Hepatic stellate cell (primary cell): ENCODE results near the gene LIG4.

Experiments
- DNase-seq: peaks from one replicate; pipeline ENCODE4 v3.0.0; 2011; ENCODE audit warnings: low spot score

The LIG4 gene

GRCh38 chr13:108194435-108194936 lies 20.9 kb downstream of the LIG4 start:
- no peak for DNase-seq

DNA sequence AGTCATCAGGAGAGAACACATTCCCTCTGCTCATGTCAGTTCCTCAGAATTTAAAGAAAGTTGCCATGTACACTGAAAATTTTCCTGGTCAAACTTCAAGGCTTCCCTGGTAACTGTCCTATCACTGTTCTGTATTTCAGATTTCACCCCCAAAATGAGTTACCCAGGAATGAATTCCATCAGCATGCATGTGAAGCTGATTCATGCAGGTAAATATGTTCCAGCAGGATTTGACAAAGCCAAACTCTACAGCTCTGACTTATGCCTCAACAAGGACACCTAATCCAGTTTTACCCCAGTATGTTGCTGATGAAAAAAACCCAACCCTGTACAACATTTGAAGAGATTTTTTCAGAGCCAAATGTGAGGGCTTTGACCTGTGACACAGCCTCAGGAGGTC lies 21.5 kb downstream of the LIG4 start:
- no peak for DNase-seq

DNA sequence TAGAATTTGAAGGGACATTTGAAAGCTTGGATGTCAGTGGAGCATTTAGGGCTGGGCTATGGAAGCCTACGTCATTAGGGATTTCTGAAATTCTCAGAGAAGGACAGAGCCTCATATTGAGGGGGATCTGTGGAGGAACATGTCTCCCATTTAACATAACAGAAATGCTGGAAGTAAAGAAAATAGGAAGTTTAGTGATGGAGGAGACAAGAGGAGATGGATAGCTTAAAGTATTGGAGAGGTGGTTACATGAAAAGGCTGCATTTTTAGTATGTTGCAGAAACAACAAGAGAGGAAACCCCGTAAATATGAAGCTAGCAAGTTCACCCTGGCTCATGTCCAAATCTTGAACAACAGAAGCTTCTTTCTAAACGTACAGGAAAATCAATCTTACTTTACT lies 24.4 kb downstream of the LIG4 start:
- no peak for DNase-seq

- DNase-seq: no peak
Observed at GRCh38 chr13:108188260-108188659, 27.1 kb downstream of the LIG4 start.

DNA sequence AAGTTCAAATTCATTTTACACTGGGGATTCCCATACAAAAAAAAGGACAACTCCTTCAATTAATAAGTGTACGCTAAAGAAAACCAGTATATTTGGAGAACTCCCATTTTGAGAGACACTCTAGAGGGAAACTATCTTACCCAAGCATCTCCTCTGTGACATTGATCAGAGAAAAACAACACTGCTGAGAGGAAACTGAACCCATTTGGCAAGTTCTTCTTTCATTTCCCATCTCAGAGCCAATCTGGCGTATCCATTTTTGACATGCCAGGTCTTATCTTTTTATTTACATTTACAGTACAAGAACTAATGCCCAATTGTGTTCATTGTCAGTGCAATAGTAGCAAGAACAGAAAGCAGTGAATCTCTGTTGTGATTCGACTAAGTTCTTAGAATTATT lies 30.1 kb downstream of the LIG4 start:
- no peak for DNase-seq

DNA sequence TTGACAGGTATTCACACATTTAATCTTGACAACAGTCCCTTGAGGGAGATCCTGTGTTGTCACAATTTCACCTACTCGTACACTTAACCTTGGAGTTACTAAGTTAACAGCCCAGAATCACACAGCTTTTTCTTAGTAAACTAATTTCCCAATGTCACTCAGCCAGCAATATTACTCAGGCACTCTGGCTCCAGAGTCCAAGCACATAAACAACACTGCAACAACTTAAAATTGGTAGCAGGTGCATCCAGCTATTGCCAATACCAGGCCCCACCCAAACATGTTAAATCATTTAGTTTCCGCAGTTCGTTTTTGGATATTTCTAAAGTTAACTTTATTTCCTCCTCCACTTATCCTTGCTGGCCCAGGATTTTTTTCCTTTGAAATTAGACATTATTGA lies 32.7 kb downstream of the LIG4 start:
- DNase-seq: no peak

GRCh38 chr13:108178078-108178477 lies 37.3 kb downstream of the LIG4 start:
- DNase-seq: no peak

DNA sequence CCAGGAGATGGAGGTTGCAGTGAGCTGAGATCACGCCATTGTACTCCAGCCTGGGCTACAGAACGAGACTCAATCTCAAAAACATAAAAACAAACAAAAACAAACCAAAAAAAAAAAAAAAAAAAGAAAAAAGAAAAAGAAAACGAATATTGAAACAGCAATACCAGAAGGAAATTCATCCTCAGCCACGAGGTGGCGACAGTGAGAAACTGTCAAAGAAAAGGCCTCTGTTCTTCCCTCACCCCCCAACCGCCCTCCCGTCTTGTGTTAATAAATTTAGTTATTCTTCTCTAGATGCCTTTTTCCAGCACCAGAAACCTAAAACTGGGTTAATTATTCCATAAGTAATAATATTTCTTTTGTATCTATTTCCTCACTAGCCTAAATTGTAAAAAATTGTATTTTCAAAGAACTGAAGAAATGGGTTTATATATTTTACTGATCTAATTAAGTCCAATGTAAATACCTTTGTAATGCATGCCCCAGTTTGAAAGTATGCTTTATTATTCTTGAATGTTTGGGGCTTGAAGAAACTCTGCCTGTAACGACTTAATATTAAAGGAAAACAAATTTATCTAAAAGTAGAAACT lies 38.6 kb downstream of the LIG4 start:
- DNase-seq: peak; percentile 8

- DNase-seq: no peak
Observed at GRCh38 chr13:108168929-108169328, 46.4 kb downstream of the LIG4 start.

GRCh38 chr13:108166078-108166477 lies 49.3 kb downstream of the LIG4 start:
- no peak for DNase-seq

- DNase-seq: no peak
Observed at GRCh38 chr13:108158746-108159145, 56.6 kb downstream of the LIG4 start.
